ENCODE data around the gene CHMP4B. TPM values are rescaled to one million over a fixed set of nuclear protein-coding genes. Genes with fewer than 3 reads are reported as not detected.
A peak's percentile ranks its signal among the peaks of the same experiment; 100 is the strongest.
"Not testable (repeated sequence)": the region's sequence is repeated elsewhere in the genome, so short reads cannot be mapped to it uniquely, and the experiment has no call there.

Gene CHMP4B
- total RNA-seq, 1 donor from 2014 or later = 137 TPM

DNA sequence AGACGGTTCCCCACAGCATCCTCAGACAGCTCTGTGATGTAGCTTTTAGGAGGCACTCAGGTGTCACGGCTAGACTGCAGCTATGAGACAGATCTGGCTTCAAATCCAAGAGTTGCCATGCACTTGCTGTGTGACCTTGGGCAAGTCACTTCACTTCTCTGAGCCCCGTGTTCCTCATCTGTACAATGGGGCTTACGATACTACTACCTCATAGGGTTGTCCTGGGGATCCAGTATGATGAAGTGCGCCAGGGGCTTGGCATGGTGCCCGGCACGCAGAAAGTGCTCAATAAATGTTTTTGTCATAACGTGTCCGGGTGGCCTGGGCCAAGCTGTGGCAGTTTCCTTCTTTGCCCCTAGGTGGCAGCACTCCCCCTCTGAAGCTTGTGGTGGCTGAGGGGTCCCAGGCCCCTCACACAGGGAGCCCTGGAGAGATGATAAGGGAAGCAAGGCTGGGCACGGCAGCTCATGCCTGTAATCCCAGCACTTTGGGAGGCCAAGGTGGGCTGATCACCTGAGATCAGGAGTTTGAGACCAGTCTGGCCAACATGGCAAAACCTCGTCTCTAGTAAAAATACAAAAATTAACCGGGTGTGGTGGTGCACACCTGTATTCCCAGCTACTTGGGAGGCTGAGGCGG, 19.1 kb upstream of the CHMP4B start:
- peaks cover 20% of the 10 kb centered on the region for H3K4me1 Mint-ChIP-seq (ENCODE audit: low read depth)

DNA sequence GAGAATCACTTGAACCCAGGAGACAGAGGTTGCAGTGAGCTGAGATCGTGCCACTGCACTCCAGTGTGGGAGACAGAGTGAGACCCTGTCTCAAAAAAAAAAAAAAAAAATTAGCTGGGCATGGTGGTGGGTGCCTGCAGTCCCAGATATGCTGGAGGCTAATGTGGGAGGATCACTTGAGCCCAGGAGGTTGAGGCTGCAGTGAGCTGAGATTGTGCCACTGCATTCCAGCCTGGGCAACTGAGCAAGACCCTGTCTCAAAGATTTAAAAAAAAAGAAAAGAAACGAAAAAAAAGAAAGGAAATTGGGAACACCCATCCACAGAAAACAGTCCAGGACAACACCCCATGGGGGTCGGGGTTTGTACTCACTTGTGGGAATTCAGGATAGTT, 18.6 kb upstream of the CHMP4B start:
- H3K4me3 Mint-ChIP-seq (ENCODE audit: low read depth); H3K27me3 Mint-ChIP-seq; H3K36me3 Mint-ChIP-seq (ENCODE audit: insufficient read depth); DNase-seq (ENCODE audit: low spot score, unreplicated experiment); H3K9me3 Mint-ChIP-seq (ENCODE audit: low read depth); H3K27ac Mint-ChIP-seq: not testable (repeated sequence)
- peaks cover 22% of the 10 kb centered on the region for H3K4me1 Mint-ChIP-seq (ENCODE audit: low read depth)

More for the DNA sequence above, 19.1 kb upstream of the CHMP4B start:
- H3K27me3 Mint-ChIP-seq = no peaks in the 10 kb centered on the region
- H3K27ac Mint-ChIP-seq = peak overlapping the region; percentile 18
- H3K4me3 Mint-ChIP-seq (ENCODE audit: low read depth) = no peak overlapping the region
- TF ChIP-seq, protein P1, sequence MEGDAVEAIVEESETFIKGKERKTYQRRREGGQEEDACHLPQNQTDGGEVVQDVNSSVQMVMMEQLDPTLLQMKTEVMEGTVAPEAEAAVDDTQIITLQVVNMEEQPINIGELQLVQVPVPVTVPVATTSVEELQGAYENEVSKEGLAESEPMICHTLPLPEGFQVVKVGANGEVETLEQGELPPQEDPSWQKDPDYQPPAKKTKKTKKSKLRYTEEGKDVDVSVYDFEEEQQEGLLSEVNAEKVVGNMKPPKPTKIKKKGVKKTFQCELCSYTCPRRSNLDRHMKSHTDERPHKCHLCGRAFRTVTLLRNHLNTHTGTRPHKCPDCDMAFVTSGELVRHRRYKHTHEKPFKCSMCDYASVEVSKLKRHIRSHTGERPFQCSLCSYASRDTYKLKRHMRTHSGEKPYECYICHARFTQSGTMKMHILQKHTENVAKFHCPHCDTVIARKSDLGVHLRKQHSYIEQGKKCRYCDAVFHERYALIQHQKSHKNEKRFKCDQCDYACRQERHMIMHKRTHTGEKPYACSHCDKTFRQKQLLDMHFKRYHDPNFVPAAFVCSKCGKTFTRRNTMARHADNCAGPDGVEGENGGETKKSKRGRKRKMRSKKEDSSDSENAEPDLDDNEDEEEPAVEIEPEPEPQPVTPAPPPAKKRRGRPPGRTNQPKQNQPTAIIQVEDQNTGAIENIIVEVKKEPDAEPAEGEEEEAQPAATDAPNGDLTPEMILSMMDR (IDR thresholded peaks at IDR 0.05; ENCODE audit: unreplicated experiment) = peak; percentile 98
- peaks cover 5% of the 10 kb centered on the region for H3K36me3 Mint-ChIP-seq (ENCODE audit: insufficient read depth)
- DNase-seq (ENCODE audit: low spot score, unreplicated experiment) = peak; percentile 64
- peaks cover 3% of the 10 kb centered on the region for H3K9me3 Mint-ChIP-seq (ENCODE audit: low read depth)

DNA sequence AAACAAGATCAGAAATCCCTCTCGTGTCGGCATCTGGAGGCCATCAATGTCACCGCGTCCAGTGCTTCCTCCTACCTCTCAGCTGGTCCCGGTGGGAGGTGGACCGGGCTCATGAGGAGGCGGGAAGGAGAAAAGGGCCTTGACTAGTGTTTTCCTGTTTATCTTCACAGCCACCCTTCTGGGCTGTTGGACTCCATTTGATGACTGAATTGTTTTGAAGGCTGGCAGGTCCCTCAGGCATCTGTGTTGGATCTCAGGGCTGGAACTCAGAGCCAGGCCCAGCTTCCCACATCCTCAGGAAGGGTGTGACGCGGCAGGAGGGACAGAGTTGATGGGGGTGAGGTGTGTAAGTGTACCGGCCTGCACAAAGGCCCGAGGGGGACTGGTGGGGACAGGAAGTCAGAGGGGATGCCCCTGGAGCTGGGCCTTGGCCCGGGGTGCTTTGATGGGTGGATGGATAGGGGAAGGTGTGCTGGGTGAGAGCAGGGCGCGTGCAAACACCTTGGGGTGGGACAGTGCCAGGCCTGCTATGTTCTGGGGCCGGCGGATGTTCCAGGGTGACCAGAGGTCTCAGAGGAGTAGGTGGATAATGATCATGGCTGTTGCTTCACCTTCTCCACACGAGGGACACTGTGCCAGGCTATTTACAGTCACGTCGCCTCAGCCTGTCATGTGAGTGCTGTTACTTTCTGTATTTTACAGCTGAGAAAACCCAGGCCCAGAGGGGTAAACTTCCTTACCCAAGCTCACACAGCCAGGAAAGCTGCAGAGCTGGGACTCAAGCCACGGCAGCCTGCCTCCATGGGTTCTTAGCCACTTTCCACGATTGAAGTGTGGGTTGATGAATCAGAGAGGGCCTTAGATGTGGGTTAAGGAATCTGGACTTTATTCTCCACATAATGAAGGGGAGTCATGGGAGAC, 17.9 kb upstream of the CHMP4B start:
- no peak for DNase-seq (ENCODE audit: low spot score, unreplicated experiment)
- Mint-ChIP-seq H3K36me3 (ENCODE audit: insufficient read depth) (peaks cover 7% of the 10 kb centered on the region), H3K4me1 (ENCODE audit: low read depth) (peaks cover 22% of the 10 kb centered on the region), H3K4me3 (ENCODE audit: low read depth) (no peak overlapping the region), H3K27ac (no peak overlapping the region), H3K27me3 (no peaks in the 10 kb centered on the region), H3K9me3 (ENCODE audit: low read depth) (peaks cover 5% of the 10 kb centered on the region)
- TF ChIP-seq, protein P1 (IDR thresholded peaks at IDR 0.05; ENCODE audit: unreplicated experiment) = no peak

DNA sequence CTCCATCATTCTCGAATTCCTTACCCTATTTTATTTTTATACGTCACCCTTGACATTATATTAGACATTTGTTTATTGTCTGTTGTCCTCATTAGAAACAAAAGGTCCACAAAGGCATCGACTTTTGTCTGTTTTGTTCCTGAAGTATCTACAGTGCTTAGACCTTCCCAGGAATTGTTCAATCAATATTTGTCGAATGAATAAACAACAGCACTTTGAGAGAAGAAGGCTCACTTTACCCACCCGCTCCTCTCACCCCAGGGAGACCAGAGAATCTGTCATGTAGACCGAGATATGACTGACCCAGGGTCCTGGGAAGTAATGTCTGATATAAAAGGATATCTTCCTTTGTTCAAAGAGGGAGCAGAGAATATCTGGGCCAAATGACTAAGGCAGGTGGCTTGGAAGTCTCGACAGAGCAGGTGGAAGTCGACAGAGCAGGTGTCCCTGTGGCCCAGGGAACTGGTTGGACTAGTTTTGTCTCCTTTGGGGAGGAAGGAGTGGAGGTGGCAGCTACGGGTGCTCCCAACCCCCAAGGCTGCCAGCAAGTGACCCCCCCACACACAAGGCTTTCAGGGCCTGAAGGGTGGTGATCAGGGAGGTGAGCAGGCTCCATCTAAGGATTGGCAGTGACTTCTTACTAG, 14.8 kb upstream of the CHMP4B start:
- TF ChIP-seq, protein P1 (IDR thresholded peaks at IDR 0.05; ENCODE audit: unreplicated experiment) = no peak
- Mint-ChIP-seq H3K27me3 (no peaks in the 10 kb centered on the region), H3K4me1 (ENCODE audit: low read depth) (peaks cover 22% of the 10 kb centered on the region), H3K36me3 (ENCODE audit: insufficient read depth) (peaks cover 3% of the 10 kb centered on the region), H3K4me3 (ENCODE audit: low read depth) (peak overlapping the region; percentile 5), H3K27ac (peak overlapping the region; percentile 98), H3K9me3 (ENCODE audit: low read depth) (peaks cover 5% of the 10 kb centered on the region)
- DNase-seq (ENCODE audit: low spot score, unreplicated experiment) = peak; percentile 55

DNA sequence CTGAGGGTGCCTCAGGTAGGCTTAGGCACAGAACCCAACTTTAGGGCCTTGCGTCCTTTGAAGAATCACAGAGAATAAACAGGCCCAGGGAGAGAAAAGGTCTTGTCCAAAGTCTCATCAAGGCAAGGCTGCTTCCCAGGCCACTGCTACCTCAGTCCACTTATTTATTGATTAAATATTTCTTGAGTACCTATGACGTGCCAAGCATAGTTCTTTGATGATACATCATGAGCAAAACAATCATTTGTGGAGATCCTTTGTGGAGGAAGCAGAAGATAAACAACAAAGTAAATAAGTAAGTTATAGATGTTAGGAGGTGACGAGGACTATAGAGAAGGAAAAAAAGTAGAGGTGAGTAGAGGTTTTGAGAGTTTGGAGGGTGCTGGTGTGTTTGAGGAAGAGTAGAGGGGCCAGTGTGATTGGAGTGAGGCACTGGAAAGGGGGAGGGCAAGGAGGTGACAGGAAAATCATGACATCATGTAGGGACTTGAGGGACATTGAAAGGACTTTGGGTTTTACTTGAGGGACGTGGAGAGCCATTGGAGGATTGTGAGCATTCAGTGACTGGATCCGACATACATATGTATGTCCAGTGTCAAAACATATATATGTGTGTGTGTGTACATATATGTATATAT, 14.1 kb upstream of the CHMP4B start:
- Mint-ChIP-seq H3K36me3 (ENCODE audit: insufficient read depth) (peaks cover 3% of the 10 kb centered on the region), H3K4me3 (ENCODE audit: low read depth) (peak overlapping the region; percentile 47), H3K27ac (peak overlapping the region; percentile 98), H3K9me3 (ENCODE audit: low read depth) (peaks cover 9% of the 10 kb centered on the region), H3K27me3 (no peaks in the 10 kb centered on the region), H3K4me1 (ENCODE audit: low read depth) (peaks cover 22% of the 10 kb centered on the region)
- DNase-seq (ENCODE audit: low spot score, unreplicated experiment) = no peak
- TF ChIP-seq, protein P1 (IDR thresholded peaks at IDR 0.05; ENCODE audit: unreplicated experiment) = no peak
